ENCODE measurements around the gene TM7SF3.

DNA sequence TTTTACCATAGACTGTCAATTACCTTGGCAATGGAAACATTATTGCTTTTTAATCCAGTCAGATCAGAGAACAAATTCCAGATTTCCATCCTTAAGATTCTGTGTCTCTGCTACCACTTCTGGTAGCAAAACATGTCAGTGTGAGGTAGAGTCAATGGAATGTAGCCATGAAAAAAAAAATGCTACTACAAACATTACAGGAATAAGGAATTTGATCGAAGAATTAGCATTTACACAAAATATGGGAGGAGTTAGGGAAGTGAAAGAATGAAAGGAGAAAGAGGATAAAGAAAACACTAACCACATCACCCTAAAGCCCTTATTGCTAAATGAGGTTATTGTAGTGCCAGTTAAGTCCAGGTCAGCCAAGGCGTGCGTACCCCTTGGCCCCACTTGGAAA is 17.3 kb upstream of the TM7SF3 start:
- TF ChIP-seq POLR2A (IDR thresholded peaks at IDR 0.05) (no peak), POLR2AphosphoS5 (IDR thresholded peaks at IDR 0.05) (no peak)

All from transverse colon (tissue), 3 donors.